GM12874 (cell line): Measurements from ENCODE around the gene NDUFAF2.

ENCODE experiments used
- TF ChIP-seq, protein P1 (sequence below): IDR thresholded peaks from 2 replicates; pipeline ENCODE4 v1.5.1; 2011; ENCODE audit warnings: low read depth, mild to moderate bottlenecking, control low read depth, low read length, moderate library complexity; ENCODE audit not compliant: insufficient read depth

Gene NDUFAF2

GRCh38 chr5:60993875-60994571 lies 49.0 kb downstream of the NDUFAF2 start:
- TF ChIP-seq, protein P1, sequence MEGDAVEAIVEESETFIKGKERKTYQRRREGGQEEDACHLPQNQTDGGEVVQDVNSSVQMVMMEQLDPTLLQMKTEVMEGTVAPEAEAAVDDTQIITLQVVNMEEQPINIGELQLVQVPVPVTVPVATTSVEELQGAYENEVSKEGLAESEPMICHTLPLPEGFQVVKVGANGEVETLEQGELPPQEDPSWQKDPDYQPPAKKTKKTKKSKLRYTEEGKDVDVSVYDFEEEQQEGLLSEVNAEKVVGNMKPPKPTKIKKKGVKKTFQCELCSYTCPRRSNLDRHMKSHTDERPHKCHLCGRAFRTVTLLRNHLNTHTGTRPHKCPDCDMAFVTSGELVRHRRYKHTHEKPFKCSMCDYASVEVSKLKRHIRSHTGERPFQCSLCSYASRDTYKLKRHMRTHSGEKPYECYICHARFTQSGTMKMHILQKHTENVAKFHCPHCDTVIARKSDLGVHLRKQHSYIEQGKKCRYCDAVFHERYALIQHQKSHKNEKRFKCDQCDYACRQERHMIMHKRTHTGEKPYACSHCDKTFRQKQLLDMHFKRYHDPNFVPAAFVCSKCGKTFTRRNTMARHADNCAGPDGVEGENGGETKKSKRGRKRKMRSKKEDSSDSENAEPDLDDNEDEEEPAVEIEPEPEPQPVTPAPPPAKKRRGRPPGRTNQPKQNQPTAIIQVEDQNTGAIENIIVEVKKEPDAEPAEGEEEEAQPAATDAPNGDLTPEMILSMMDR = no peak

DNA sequence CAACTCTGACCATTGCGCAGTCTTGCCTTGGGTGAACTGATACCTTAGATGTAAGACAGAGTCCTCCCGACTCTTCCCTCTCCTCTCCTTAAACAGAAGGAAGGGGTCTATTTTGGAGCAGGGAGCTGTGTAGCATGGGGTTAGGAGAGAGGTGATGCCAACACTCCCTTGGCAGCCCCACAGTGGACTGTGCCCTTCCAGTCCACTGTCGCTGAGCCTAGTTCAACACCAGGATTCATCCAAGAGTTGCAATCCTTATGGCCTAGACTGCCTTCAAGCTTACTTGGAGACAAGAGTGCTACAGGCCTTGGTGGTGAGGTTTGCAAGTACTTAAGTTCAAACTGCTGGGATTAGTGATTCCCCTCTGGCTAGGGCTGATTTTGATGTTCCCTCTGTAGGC lies 51.4 kb downstream of the NDUFAF2 start:
- TF ChIP-seq, protein P1 = no peak

DNA sequence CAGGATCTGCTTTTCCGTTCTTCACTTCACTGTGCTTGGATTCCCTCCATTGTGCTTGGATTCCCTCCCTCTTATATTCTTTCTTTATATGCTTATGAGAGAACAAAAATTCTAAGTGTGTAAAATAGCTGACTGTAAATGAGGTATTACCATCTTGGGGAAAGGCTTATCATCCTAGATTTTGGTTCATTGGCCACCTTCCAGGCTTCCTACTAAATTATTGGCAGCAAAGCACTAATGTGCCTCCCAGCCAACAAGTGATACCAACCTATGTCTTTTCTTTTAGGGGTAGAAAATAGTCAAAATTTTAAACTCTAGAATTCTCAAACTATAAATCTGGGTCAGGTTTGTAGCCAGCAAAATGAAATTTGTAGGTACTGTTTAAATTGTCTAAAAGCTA lies 52.7 kb downstream of the NDUFAF2 start:
- TF ChIP-seq, protein P1 = no peak

GRCh38 chr5:61000887-61001286 lies 55.9 kb downstream of the NDUFAF2 start:
- TF ChIP-seq, protein P1 = no peak

GRCh38 chr5:61001647-61002046 lies 56.6 kb downstream of the NDUFAF2 start:
- TF ChIP-seq, protein P1 = no peak

GRCh38 chr5:61002611-61003355 lies 57.8 kb downstream of the NDUFAF2 start:
- TF ChIP-seq, protein P1 = no peak

DNA sequence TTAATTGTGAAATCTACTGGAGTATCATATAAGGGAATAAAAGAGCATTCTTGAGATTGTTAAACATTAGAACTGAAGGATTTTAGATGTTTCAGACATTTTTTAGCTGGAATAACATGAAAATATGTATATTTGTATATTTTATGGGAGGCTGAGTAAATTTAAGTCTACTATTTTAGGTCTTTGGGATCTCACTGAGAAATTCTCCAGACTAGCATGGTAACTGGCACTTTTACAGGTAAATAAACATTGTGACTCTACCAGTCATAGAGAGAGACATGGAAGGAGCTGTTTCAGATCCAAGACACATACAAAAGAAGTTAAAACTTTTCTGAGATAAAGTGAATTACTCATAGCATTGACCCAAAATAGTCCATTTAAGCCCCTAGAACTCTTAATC lies 59.4 kb downstream of the NDUFAF2 start:
- TF ChIP-seq, protein P1 = no peak
